Lung (tissue), 12 donors: ENCODE data around the gene KLHL6. TPM values are rescaled to one million over a fixed set of nuclear protein-coding genes. Genes with fewer than 3 reads are reported as not detected.

Experiments used
- ATAC-seq: fragments of 200-7000 bp; cut with Tn5 transposase; one replicate; pipeline ENCODE4 v1.9.1; 2020; ENCODE audit warnings: moderate number of reproducible peaks; ENCODE audit not compliant: insufficient read depth, low FRiP score
- DNase-seq, 3 donors: peaks; one replicate each; pipeline ENCODE4 v3.0.0-alpha.2; 2013 to 2017
- H3K27ac ChIP-seq, 2 donors: one replicate each; pipeline ENCODE4 v1.5.1; 2013; ENCODE audit warnings: mild to moderate bottlenecking in 2 of 2, moderate library complexity in 2 of 2, control low read depth in 1 of 2, inconsistent platforms in 1 of 2, low read depth in 1 of 2, low read length in 1 of 2
- H3K27me3 ChIP-seq, 3 donors: one replicate each; pipeline ENCODE4 v1.5.1; 2013; ENCODE audit warnings: low read length in 2 of 3; ENCODE audit not compliant: control insufficient read depth in 3 of 3, insufficient read depth in 3 of 3
- H3K36me3 ChIP-seq, 4 donors: one replicate each; pipeline ENCODE4 v1.5.1; 2013; ENCODE audit warnings: low read length in 4 of 4, mild to moderate bottlenecking in 1 of 4, moderate library complexity in 1 of 4; ENCODE audit not compliant: control insufficient read depth in 4 of 4, insufficient read depth in 4 of 4
- H3K4me1 ChIP-seq, 5 donors: one replicate each; pipeline ENCODE4 v1.5.1; 2013; ENCODE audit warnings: low read length in 5 of 5, mild to moderate bottlenecking in 2 of 5, moderate library complexity in 1 of 5; ENCODE audit not compliant: control insufficient read depth in 5 of 5, insufficient read depth in 5 of 5
- H3K4me3 ChIP-seq: one replicate; pipeline ENCODE4 v1.5.1; 2013; ENCODE audit warnings: mild to moderate bottlenecking, control low read depth, moderate library complexity
- H3K9ac ChIP-seq, 2 donors: one replicate each; pipeline ENCODE4 v1.5.1; 2013; ENCODE audit warnings: low read length in 2 of 2, control low read depth in 1 of 2; ENCODE audit not compliant: insufficient read depth in 1 of 2
- H3K9me3 ChIP-seq, 4 donors: one replicate each; pipeline ENCODE4 v1.5.1; 2013; ENCODE audit warnings: low read length in 3 of 4, mild to moderate bottlenecking in 1 of 4, moderate library complexity in 1 of 4; ENCODE audit not compliant: control insufficient read depth in 4 of 4, insufficient read depth in 3 of 4
- CTCF ChIP-seq: IDR thresholded peaks from 2 replicates; pipeline ENCODE4 v1.5.1; 2012; ENCODE audit warnings: mild to moderate bottlenecking; ENCODE audit errors: control extremely low read depth, extremely low read depth
- WGBS, 2 donors: extraction: QIAGEN DNeasy Blood & Tissue Kit; methylation state at CpG; one replicate each; pipeline ENCODE4 v1.1.7; 2013; 5-methylcytosine and 5-hydroxymethylcytosine counted together
- polyA plus RNA-seq, 2 donors: library from polyadenylated mRNA; stranded (reverse); fragments of 200-250 nt; gene quantifications; one replicate each; pipeline ENCODE4 v1.2.1, GENCODE V29; 2013
- total RNA-seq, 2 donors: library from RNA; depleted of rRNA in 1 of 2; stranded (reverse); fragments of >200 nt in 1 of 2; gene quantifications; one replicate each; pipeline ENCODE4 v1.2.1, GENCODE V29; 2014 to 2021
- donor health status: control.
- donor health status: control.
- donor health status: Bipolar disorder and iron deficiency.
- donor health status: healthy.
- donor health status: DM: yes; HTN: yes; CAD: no.

KLHL6 gene
- total and polyA plus RNA-seq, 4 donors = 3.4 to 18.0 (median 14.1) TPM

- TF ChIP-seq CTCF = no peak
- Histone ChIP-seq H3K36me3 (no peaks in the 10 kb centered on the region), H3K4me1 (peaks cover 7 to 34% (median 17%) of the 10 kb centered on the region in 5 donors), H3K27ac (no peak overlapping the region), H3K27me3 (peaks cover 0 to 6% (median 3%) of the 10 kb centered on the region in 3 donors), H3K9me3 (no peaks in the 10 kb centered on the region), H3K4me3 (no peak overlapping the region), H3K9ac (no peak overlapping the region)
- 64 to 86% methylated on average over 17 of the region's 17 CpGs for WGBS, 2 donors
- DNase-seq (peak in 1 of 3 donors; percentile 14), ATAC-seq (no peak)
Observed at GRCh38 chr3:183579967-183580900, 24.7 kb upstream of the KLHL6 start.

GRCh38 chr3:183578179-183578578, 22.7 kb upstream of the KLHL6 start:
- no peak for ATAC-seq
- Histone ChIP-seq H3K9me3 (no peaks in the 10 kb centered on the region), H3K4me1 (peaks cover 0 to 13% (median 4%) of the 10 kb centered on the region in 5 donors), H3K4me3 (no peak overlapping the region), H3K27ac (no peak overlapping the region), H3K27me3 (peaks cover 0 to 6% (median 3%) of the 10 kb centered on the region in 3 donors), H3K36me3 (no peaks in the 10 kb centered on the region), H3K9ac (no peak overlapping the region)
- DNase-seq = no peak
- no peak for TF ChIP-seq CTCF
- WGBS, 2 donors = 65 to 89% methylated on average over 3 of the region's 3 CpGs

- no peak overlapping the region for H3K27ac ChIP-seq
- H3K4me1 ChIP-seq = peaks cover 0 to 8% (median 0%) of the 10 kb centered on the region in 5 donors
- H3K36me3 ChIP-seq = no peaks in the 10 kb centered on the region
- DNase-seq = no peak
- no peak overlapping the region for H3K9ac ChIP-seq
- no peak overlapping the region for H3K4me3 ChIP-seq
- ATAC-seq = no peak
- TF ChIP-seq CTCF = no peak
- 87 to 92% methylated on average over 3 of the region's 3 CpGs for WGBS, 2 donors
- H3K27me3 ChIP-seq = peaks cover 0 to 6% (median 3%) of the 10 kb centered on the region in 3 donors
- no peaks in the 10 kb centered on the region for H3K9me3 ChIP-seq
Observed at GRCh38 chr3:183577346-183577745, 21.8 kb upstream of the KLHL6 start.
